Measurements from ENCODE around the gene RPS10.
"Not testable (repeated sequence)": the region's sequence is repeated elsewhere in the genome, so short reads cannot be mapped to it uniquely, and the experiment has no call there.

RPS10 gene

GRCh38 chr6:34447910-34448309 lies 22.0 kb upstream of the RPS10 start:
- no peak for DNase-seq (ENCODE audit: low read depth)

- DNase-seq (ENCODE audit: low read depth) = no peak
These were observed 21.5 kb upstream of the RPS10 start for GRCh38 chr6:34447386-34447785.

DNA sequence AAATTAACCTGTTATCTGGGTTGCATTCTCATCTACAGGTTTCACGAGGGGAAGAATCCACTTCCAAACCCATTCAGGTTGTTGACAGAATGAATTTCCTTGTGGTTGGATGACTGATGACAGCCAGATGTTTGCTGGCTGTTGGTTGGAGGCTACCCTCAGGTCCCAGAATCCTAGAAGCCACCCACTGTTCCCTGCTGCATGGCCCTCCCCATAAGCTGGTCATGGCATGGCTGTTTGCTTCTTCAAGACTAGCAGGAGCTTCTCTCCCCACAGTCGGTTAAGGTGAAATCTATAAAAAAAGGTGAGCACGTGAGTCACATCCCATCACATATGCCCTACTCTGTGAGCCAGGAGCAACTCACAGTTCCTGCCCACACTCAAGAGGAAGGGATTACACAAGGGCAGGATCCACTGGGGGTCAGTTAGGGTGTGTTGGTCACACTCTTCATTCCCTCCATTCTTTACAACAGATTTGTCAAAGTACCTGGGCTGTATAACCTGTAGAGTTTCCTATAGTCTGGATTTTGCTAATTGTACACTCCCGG lies 19.5 kb upstream of the RPS10 start:
- no peak for DNase-seq (ENCODE audit: low read depth)

DNA sequence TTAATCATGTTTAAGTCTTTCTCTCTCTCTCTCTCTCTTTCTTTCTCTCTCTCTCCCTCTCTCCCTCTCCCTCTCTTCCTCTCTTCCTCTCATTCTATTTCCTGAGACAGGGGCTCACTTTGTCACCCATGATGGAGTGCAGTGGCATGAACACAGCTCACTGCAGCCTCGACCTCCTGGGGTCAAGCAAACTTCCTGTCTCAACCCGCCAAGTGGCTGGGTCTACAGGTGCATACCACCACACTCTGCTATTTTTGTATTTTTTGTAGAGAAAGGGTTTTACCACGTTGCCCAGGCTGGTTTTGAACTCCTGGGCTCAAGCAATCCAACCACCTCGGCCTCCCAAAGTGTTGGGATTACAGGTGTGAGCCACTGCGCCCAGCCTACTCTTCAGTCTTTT lies 15.7 kb upstream of the RPS10 start:
- no peak for DNase-seq (ENCODE audit: low read depth)

GRCh38 chr6:34439442-34439841 lies 13.6 kb upstream of the RPS10 start:
- no peak for DNase-seq (ENCODE audit: low read depth)

GRCh38 chr6:34438705-34439104 lies 12.8 kb upstream of the RPS10 start:
- DNase-seq (ENCODE audit: low read depth) = no peak

DNA sequence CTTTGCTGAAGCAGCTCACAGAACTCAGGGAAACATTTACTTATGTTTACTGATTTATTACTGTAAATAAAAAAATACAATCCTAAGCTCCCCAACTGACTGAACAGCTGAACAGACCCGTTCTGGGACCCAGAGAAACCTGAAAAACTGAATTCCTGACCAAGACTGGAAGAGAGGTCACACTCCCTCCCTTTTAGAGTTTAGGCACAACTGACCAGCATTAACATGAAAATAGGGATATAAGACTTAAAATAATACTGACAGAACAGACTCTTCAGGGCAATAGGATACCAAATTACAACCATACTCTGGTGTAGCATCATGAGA lies 11.7 kb upstream of the RPS10 start:
- DNase-seq (ENCODE audit: low read depth) = no peak

GRCh38 chr6:34436803-34437643 lies 11.2 kb upstream of the RPS10 start:
- DNase-seq (ENCODE audit: low read depth) = no peak

GRCh38 chr6:34435916-34436315 lies 10.0 kb upstream of the RPS10 start:
- no peak for DNase-seq (ENCODE audit: low read depth)

DNA sequence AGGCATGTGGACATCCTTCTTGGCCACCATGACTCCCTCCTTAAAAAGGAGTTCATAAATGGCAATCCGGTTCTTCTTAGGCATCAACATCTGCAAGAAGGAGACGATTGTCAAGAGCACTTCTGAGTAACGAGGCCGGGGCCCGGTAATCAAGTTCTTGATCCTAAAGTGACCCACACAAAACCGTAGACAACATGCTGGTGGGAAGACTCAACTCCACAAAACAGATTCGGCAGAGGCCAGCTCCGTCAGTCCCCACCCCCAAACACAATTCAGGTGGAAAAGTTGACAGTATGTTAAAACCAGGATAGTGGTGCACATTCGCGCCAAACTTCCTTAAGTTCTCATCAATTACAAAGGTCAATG lies 754 bp downstream of the RPS10 start:
- DNase-seq (ENCODE audit: low read depth) = no peak

GRCh38 chr6:34424200-34425131 lies 1.4 kb downstream of the RPS10 start:
- no peak for DNase-seq (ENCODE audit: low read depth)

GRCh38 chr6:34423254-34423653 lies 2.6 kb downstream of the RPS10 start:
- DNase-seq (ENCODE audit: low read depth) = no peak

DNA sequence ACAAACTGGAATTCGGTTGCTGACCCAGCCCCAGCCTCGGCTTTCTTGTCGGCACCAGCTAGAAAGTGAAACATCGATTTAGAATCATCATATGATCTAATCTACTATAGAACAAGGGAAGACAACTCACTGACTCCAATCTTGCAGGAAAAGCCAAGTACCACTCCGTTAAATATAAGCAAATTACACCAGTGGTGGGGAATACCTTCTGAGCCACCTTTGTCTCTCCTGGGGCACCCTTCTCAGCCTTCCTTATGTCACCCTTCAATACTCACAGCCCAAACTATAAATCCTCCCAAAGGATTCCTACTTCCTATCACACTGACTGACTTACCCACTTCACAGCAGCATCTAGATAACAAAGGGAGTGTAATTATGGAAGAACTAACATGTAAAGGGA lies 7.5 kb downstream of the RPS10 start:
- no peak for DNase-seq (ENCODE audit: low read depth)

- no peak for DNase-seq (ENCODE audit: low read depth)
These were observed 8.9 kb downstream of the RPS10 start for GRCh38 chr6:34416877-34417371.

DNA sequence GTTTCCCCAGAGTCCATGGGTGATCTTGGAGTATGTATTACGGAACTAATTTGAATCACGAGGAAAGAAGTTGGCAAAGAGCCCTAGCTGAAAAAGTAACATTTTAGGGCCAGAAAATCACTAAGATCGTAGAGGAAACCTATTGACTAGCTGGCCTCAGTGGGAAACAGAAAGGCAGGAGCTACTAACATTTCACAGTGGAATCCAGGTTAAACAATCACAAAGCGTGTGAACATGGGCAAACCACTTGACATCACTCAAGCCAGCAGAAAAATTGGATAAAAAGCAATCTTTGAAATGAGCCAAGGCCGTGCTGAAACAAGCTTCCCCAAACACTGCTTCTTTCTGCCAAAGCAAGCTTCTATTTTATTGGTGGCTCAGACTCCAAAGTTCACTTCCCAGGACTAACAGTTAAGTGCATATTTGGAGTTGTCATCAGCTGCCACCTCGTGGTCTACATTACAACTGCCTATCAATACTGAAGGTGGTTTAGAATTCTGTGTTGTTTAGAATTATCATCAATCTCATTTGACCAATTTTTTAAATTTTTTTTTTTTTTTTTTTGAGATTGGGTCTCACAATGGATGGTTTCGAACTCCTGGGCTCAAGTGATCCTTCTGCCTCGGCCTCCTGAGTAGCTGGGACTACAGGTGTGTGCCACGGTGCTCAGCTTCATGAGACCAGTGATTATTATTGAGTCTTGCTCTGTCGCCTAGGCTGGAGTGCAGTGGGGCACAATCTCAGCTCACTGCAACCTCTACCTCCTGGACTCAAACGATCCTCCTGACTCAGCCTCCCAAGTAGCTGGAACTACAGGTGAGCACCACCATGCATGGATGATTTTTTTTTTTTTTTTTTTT lies 10.6 kb downstream of the RPS10 start:
- peak; percentile 72 for DNase-seq (ENCODE audit: low read depth)

DNA sequence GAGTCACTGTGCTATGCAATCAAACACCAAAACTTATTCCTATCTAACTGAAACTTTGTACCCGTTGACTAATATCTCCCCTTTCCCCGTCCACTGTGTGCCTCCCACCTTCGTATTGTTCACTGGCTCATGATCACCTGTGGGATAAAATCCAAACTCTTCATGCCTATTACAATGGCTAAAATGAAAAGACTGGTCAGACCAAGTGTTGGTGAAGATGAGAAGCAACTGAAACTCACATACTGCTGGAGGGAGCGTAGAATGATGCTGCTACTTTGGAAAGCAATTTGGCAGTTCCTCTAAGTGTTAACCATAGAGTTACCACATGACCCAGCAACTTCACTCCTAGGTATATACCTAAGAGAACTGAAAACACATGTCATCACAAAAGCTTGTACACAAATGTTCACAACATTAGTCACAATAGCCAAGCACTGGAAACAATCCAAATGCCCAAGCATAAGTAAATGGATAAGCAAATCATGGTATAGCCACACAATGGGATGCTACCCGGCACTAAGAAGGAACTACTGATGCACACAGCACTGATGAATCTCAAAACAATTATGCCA lies 13.1 kb downstream of the RPS10 start:
- DNase-seq (ENCODE audit: low read depth) = no peak

DNA sequence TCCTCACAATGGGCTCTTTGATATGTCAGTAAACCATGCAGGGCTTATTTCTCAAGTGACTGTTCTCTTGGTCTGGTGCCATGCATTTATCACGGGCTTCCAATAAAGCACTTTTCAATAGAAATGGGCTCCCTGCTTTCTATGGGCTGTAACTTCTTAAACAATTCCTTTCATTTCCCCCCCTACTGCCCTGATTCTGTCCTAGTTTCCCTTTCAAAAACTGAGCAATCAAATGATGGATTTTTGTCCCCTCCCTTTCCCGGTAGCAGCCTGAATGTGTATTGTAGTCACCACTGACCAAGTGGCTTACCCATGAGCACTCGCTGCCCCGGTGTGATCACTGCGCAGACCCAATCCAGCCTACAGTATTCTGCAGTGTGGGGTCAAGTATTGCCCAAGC lies 13.9 kb downstream of the RPS10 start:
- DNase-seq (ENCODE audit: low read depth) = no peak

DNA sequence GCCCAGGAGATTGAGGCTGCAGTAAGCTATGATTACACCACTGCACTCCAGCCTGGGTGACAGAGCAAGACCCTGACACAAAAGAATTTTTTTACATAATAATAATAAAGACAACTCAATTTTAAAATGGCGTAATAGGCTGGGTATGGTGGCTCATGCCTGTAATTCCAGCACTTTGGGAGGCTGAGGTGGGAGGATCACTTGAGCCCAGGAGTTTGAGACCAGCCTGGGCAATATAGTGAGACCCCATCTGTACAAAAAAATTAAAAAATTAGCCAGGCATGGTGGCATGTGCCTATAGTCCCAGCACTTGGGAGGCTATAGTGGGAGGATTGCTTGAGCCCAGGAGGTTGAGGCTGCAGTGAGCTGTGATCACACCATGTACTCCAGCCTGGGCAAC lies 18.0 kb downstream of the RPS10 start:
- DNase-seq (ENCODE audit: low read depth) = not testable (repeated sequence)

DNA sequence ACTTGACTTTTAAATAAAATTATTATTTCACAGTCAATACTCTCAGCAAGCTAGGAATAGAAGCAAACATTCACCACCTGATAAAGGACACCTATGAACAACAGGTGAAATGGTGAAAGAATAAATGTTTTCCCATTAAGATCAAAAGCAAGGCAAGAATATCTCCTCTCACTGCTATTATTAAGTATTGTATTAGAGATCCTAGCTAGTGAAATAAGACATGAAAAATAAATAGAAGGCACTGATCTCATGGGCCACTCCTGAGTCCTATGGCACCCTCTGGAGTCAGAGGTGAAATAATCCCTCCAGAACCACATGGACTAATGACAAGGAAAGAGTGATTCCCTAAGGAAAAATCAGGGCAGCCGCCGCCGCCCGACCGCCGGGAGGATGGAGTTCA lies 29.4 kb downstream of the RPS10 start:
- no peak for DNase-seq (ENCODE audit: low read depth)

DNA sequence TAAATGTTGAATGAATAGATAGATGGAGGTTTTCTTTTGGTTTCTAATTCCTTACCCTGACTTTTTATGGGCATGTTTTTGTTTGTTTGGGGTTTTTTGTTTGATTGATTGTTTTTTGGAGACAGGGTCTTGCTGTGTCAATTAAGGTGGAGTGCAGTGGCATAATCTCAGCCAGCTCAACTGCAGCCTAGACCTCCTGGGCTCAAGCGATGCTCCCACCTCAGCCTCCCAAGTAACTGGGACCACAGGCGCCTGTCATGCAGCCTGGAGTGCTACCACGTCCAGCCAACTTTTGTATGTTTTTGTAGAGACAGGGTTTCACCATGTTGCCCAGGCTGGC lies 31.9 kb downstream of the RPS10 start:
- DNase-seq (ENCODE audit: low read depth) = no peak

GRCh38 chr6:34393191-34393965 lies 32.5 kb downstream of the RPS10 start:
- no peak for DNase-seq (ENCODE audit: low read depth)
